GM18502 (cell line): ENCODE results near the gene OR13C2.

Experiments
- ATAC-seq: cut with Tn5 transposase; IDR thresholded peaks from one replicate; pipeline ENCODE4 v1.9.1; 2021; ENCODE audit warnings: mild to moderate bottlenecking; ENCODE audit not compliant: unreplicated experiment, poor library complexity

The OR13C2 gene

DNA sequence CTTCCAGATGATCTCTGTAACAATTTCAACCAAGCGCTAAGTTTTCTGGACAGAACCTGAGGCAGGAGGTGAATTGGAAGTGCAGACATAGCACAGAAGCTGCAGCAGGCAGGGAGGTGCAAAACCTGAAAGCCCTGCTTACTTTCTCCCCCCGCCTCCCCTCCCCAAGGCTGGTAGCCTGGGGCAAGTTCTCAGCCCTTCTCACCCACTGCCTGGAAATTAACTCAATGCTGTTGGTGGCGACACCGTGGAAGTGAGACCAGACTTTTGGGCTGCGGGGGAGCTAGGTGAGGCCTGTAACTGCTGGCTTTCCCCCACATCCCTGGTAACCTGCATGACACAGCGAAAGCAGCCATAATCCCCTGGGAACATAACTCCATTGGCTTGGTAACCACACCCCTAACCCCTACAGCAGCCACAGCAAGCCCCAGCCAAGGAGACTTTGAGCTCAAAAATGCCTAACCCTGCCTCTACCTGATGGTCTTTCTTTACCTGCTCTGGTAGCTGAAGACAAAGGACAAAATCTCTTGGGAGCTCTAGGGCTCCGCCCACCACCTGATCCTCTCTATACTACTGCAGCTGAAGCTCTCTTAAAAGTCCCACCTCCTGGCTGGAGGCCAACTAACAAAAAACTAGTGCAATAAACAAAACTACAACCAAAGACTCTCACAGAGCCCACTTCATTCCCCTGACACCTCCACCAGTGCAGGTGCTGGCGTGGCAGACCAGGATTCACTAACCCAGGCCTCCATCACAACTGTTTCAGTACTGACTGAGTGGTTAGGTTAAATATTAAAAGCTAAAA lies 48.4 kb downstream of the OR13C2 start:
- ATAC-seq, result no peak

DNA sequence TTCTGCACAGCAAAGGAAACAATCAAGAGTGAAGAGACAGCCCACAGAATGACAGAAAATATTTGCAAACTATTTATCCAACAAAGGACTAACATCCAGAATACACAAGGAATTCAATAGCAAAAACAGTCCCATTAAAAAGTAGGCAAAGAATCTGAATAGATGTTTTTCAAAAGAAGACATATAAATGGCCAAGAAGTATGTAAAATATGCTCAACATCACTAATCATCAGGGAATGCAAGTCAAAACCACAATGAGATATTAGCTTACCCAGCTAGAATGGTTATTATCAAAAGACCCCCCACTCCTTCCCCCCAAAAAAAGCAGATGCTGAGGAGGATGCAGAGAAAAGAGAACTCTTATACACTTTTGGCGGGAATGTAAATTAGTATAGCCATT lies 49.9 kb downstream of the OR13C2 start:
- ATAC-seq, result no peak
